Activated naive CD8-positive, alpha-beta T cell treated with anti-CD3 and anti-CD28 coated beads, Interleukin-2, amount 10 ng/mL, durations not matched to agents 7 days and 5 days (primary cell): ENCODE measurements around the gene CRIM1. TPM values are rescaled to one million over a fixed set of nuclear protein-coding genes. Genes with fewer than 3 reads are reported as not detected.

Source experiments
- ATAC-seq: fragments of 150-1000 bp; cut with Tn5 transposase; one replicate; pipeline ENCODE4 v1.10.0; 2021; ENCODE audit warnings: low read depth, moderate library complexity
- POLR2A ChIA-PET: fragments of 350-600 bp; sonication (Branson Sonifier 250); formaldehyde crosslinking; loops from one replicate; lab custom pipeline; 2021; ENCODE audit warnings: antibody characterized with exemption; lab: Charles Lee
- DNase-seq: peaks from one replicate; pipeline ENCODE4 v3.0.0; 2021
- H3K27ac Mint-ChIP-seq: one replicate; pipeline ENCODE4 v1.8.0; 2022; ENCODE audit warnings: mild to moderate bottlenecking, mixed read lengths
- H3K27me3 Mint-ChIP-seq: one replicate; pipeline ENCODE4 v1.8.0; 2022; ENCODE audit warnings: mild to moderate bottlenecking, moderate library complexity, mixed read lengths
- H3K36me3 Mint-ChIP-seq: one replicate; pipeline ENCODE4 v1.8.0; 2021; ENCODE audit warnings: mild to moderate bottlenecking, mixed read lengths
- H3K4me1 Mint-ChIP-seq: one replicate; pipeline ENCODE4 v1.8.0; 2021; ENCODE audit warnings: mixed read lengths
- H3K4me3 Mint-ChIP-seq: one replicate; pipeline ENCODE4 v1.8.0; 2022; ENCODE audit warnings: mild to moderate bottlenecking, moderate library complexity, mixed read lengths
- H3K9me3 Mint-ChIP-seq: one replicate; pipeline ENCODE4 v1.8.0; 2021; ENCODE audit warnings: mixed read lengths
- total RNA-seq, 2 experiments: library from RNA; stranded (reverse); gene quantifications; one replicate each; pipeline ENCODE4 v1.2.3, GENCODE V29; 2021

The CRIM1 gene
- total RNA-seq, 2 experiments from 2014 or later, result 3.2 to 3.5 TPM

GRCh38 chr2:36415381-36416022, 59.9 kb downstream of the CRIM1 start:
- POLR2A ChIA-PET, result no interaction called here

GRCh38 chr2:36416370-36417165, 61.0 kb downstream of the CRIM1 start:
- Mint-ChIP-seq H3K4me3 (no peak overlapping the region), H3K4me1 (no peaks in the 10 kb centered on the region), H3K27me3 (no peaks in the 10 kb centered on the region), H3K27ac (no peak overlapping the region), H3K9me3 (no peaks in the 10 kb centered on the region), H3K36me3 (no peaks in the 10 kb centered on the region)
- no peak for ATAC-seq
- DNase-seq, result no peak
- POLR2A ChIA-PET, result no interaction called here

More at GRCh38 chr2:36415381-36416022, 59.9 kb downstream of the CRIM1 start:
- H3K9me3 Mint-ChIP-seq, result no peaks in the 10 kb centered on the region
- H3K36me3 Mint-ChIP-seq, result no peaks in the 10 kb centered on the region
- no peaks in the 10 kb centered on the region for H3K4me1 Mint-ChIP-seq
- H3K4me3 Mint-ChIP-seq, result no peak overlapping the region
- no peak for DNase-seq
- ATAC-seq, result no peak
- no peaks in the 10 kb centered on the region for H3K27me3 Mint-ChIP-seq
- no peak overlapping the region for H3K27ac Mint-ChIP-seq

GRCh38 chr2:36420569-36421181, 65.1 kb downstream of the CRIM1 start:
- no peak for ATAC-seq
- H3K27ac Mint-ChIP-seq, result no peak overlapping the region
- POLR2A ChIA-PET, result no interaction called here
- no peaks in the 10 kb centered on the region for H3K9me3 Mint-ChIP-seq
- no peaks in the 10 kb centered on the region for H3K27me3 Mint-ChIP-seq
- no peak overlapping the region for H3K4me3 Mint-ChIP-seq
- DNase-seq, result no peak
- H3K4me1 Mint-ChIP-seq, result no peaks in the 10 kb centered on the region
- H3K36me3 Mint-ChIP-seq, result no peaks in the 10 kb centered on the region

- no peak for ATAC-seq
- Mint-ChIP-seq H3K4me3 (no peak overlapping the region), H3K27ac (no peak overlapping the region), H3K36me3 (no peaks in the 10 kb centered on the region), H3K4me1 (no peaks in the 10 kb centered on the region), H3K9me3 (no peaks in the 10 kb centered on the region), H3K27me3 (no peaks in the 10 kb centered on the region)
- POLR2A ChIA-PET, result no interaction called here
- no peak for DNase-seq
These were observed 65.8 kb downstream of the CRIM1 start for GRCh38 chr2:36421379-36421778.

GRCh38 chr2:36423172-36423571, 67.6 kb downstream of the CRIM1 start:
- no peaks in the 10 kb centered on the region for H3K4me1 Mint-ChIP-seq
- POLR2A ChIA-PET, result no interaction called here
- H3K9me3 Mint-ChIP-seq, result no peaks in the 10 kb centered on the region
- ATAC-seq (no peak), DNase-seq (no peak)
- no peaks in the 10 kb centered on the region for H3K36me3 Mint-ChIP-seq
- H3K27me3 Mint-ChIP-seq, result no peaks in the 10 kb centered on the region
- H3K27ac Mint-ChIP-seq, result no peak overlapping the region
- H3K4me3 Mint-ChIP-seq, result no peak overlapping the region

GRCh38 chr2:36423619-36424120, 68.1 kb downstream of the CRIM1 start:
- Mint-ChIP-seq H3K27me3 (no peaks in the 10 kb centered on the region), H3K4me1 (no peaks in the 10 kb centered on the region), H3K36me3 (no peaks in the 10 kb centered on the region), H3K4me3 (no peak overlapping the region), H3K9me3 (no peaks in the 10 kb centered on the region), H3K27ac (no peak overlapping the region)
- POLR2A ChIA-PET, result no interaction called here
- DNase-seq, result no peak
- ATAC-seq, result no peak

GRCh38 chr2:36425608-36426355, 70.2 kb downstream of the CRIM1 start:
- no peak overlapping the region for H3K4me3 Mint-ChIP-seq
- no peak for ATAC-seq
- POLR2A ChIA-PET, result no interaction called here
- no peaks in the 10 kb centered on the region for H3K9me3 Mint-ChIP-seq
- H3K27ac Mint-ChIP-seq, result no peak overlapping the region
- H3K27me3 Mint-ChIP-seq, result no peaks in the 10 kb centered on the region
- DNase-seq, result no peak
- no peaks in the 10 kb centered on the region for H3K36me3 Mint-ChIP-seq
- H3K4me1 Mint-ChIP-seq, result no peaks in the 10 kb centered on the region

GRCh38 chr2:36427790-36428243, 72.2 kb downstream of the CRIM1 start:
- POLR2A ChIA-PET, result no interaction called here
- H3K4me1 Mint-ChIP-seq, result no peaks in the 10 kb centered on the region

GRCh38 chr2:36430549-36430948, 75.0 kb downstream of the CRIM1 start:
- H3K4me3 Mint-ChIP-seq, result no peak overlapping the region
- H3K27me3 Mint-ChIP-seq, result peaks cover 4% of the 10 kb centered on the region
- POLR2A ChIA-PET, result no interaction called here
- DNase-seq (no peak), ATAC-seq (no peak)
- no peak overlapping the region for H3K27ac Mint-ChIP-seq
- H3K9me3 Mint-ChIP-seq, result no peaks in the 10 kb centered on the region
- H3K4me1 Mint-ChIP-seq, result no peaks in the 10 kb centered on the region
- no peaks in the 10 kb centered on the region for H3K36me3 Mint-ChIP-seq

More at GRCh38 chr2:36427790-36428243, 72.2 kb downstream of the CRIM1 start:
- Mint-ChIP-seq H3K9me3 (no peaks in the 10 kb centered on the region), H3K27ac (no peak overlapping the region), H3K36me3 (no peaks in the 10 kb centered on the region), H3K4me3 (no peak overlapping the region), H3K27me3 (peaks cover 4% of the 10 kb centered on the region)
- no peak for DNase-seq
- no peak for ATAC-seq

- H3K36me3 Mint-ChIP-seq, result no peaks in the 10 kb centered on the region
- H3K4me3 Mint-ChIP-seq, result no peak overlapping the region
- ATAC-seq (no peak), DNase-seq (no peak)
- POLR2A ChIA-PET, result no interaction called here
- no peaks in the 10 kb centered on the region for H3K9me3 Mint-ChIP-seq
- H3K27ac Mint-ChIP-seq, result no peak overlapping the region
- H3K27me3 Mint-ChIP-seq, result peaks cover 4% of the 10 kb centered on the region
- H3K4me1 Mint-ChIP-seq, result no peaks in the 10 kb centered on the region
These were observed 76.9 kb downstream of the CRIM1 start for GRCh38 chr2:36432479-36432878.

GRCh38 chr2:36433311-36434217, 78.0 kb downstream of the CRIM1 start:
- no peak for DNase-seq
- ATAC-seq, result no peak
- Mint-ChIP-seq H3K9me3 (no peaks in the 10 kb centered on the region), H3K4me3 (no peak overlapping the region), H3K27ac (no peak overlapping the region), H3K4me1 (no peaks in the 10 kb centered on the region), H3K27me3 (peaks cover 4% of the 10 kb centered on the region), H3K36me3 (no peaks in the 10 kb centered on the region)
- POLR2A ChIA-PET, result no interaction called here

GRCh38 chr2:36438449-36438977, 82.9 kb downstream of the CRIM1 start:
- Mint-ChIP-seq H3K27ac (no peak overlapping the region), H3K36me3 (peaks cover 4% of the 10 kb centered on the region), H3K4me3 (no peak overlapping the region), H3K4me1 (peaks cover 7% of the 10 kb centered on the region), H3K9me3 (no peaks in the 10 kb centered on the region), H3K27me3 (peaks cover 3% of the 10 kb centered on the region)
- DNase-seq, result no peak
- no peak for ATAC-seq
- POLR2A ChIA-PET, result no interaction called here
